A673 (cell line): Measurements from ENCODE around the gene LRRC8D. TPM values are rescaled to one million over a fixed set of nuclear protein-coding genes. Genes with fewer than 3 reads are reported as not detected.

Experiments used
- BruUV-seq: library from RNA; stranded (reverse); fragments of 400-500 nt; replicated peaks from 2 replicates; lab custom pipeline; 2021; lab: Mats Ljungman, UMichigan
- CTCF ChIA-PET: fragments of 300-600 bp; sonication (Branson Sonifier 250); formaldehyde crosslinking; loops from one replicate; lab custom pipeline; 2022; ENCODE audit warnings: antibody characterized with exemption; lab: Charles Lee
- POLR2A ChIA-PET: fragments of 300-600 bp; sonication (Branson Sonifier 250); formaldehyde crosslinking; loops from one replicate; lab custom pipeline; 2022; ENCODE audit warnings: antibody characterized with exemption; ENCODE audit not compliant: low non-redundant PET; lab: Charles Lee
- DNase-seq: peaks from one replicate; pipeline ENCODE4 v3.0.0-alpha.2; 2015; ENCODE audit warnings: low spot score
- H3K27ac ChIP-seq: fragments of 200-600 bp; sonication (generic); 2 replicates; pipeline ENCODE4 v1.5.1; 2016; ENCODE audit warnings: mixed run types, low read depth, mild to moderate bottlenecking, mixed read lengths, antibody characterized with exemption, low read length; ENCODE audit not compliant: poor library complexity, severe bottlenecking
- H3K27me3 ChIP-seq: fragments of 200-600 bp; sonication (generic); replicated peaks from 2 replicates; pipeline ENCODE4 v1.6.1; 2017; ENCODE audit warnings: mixed run types, low read depth, mild to moderate bottlenecking, mixed read lengths, antibody characterized with exemption, low read length; ENCODE audit not compliant: insufficient read depth, poor library complexity
- H3K36me3 ChIP-seq: fragments of 200-600 bp; sonication (generic); 2 replicates; pipeline ENCODE4 v1.6.1; 2016; ENCODE audit warnings: mixed run types, mild to moderate bottlenecking, mixed read lengths, antibody characterized with exemption, low read length; ENCODE audit not compliant: insufficient read depth, poor library complexity, severe bottlenecking
- H3K4me1 ChIP-seq: fragments of 200-600 bp; sonication (generic); 2 replicates; pipeline ENCODE4 v1.6.1; 2017; ENCODE audit warnings: mixed run types, mild to moderate bottlenecking, mixed read lengths, antibody characterized with exemption, low read length; ENCODE audit not compliant: insufficient read depth, poor library complexity, severe bottlenecking
- H3K4me3 ChIP-seq: fragments of 200-600 bp; sonication (generic); 2 replicates; pipeline ENCODE4 v1.5.1; 2016; ENCODE audit warnings: low read depth, mixed run types, mild to moderate bottlenecking, mixed read lengths, low read length; ENCODE audit not compliant: poor library complexity, severe bottlenecking
- H3K9me3 ChIP-seq: fragments of 200-600 bp; sonication (generic); 2 replicates; pipeline ENCODE4 v1.6.1; 2016; ENCODE audit warnings: mixed run types, low read depth, mild to moderate bottlenecking, mixed read lengths, antibody characterized with exemption, low read length; ENCODE audit not compliant: poor library complexity, severe bottlenecking
- CTCF ChIP-seq: fragments of 300-800, 200-600 bp; sonication (generic); conservative IDR thresholded peaks from 2 replicates; pipeline ENCODE4 v1.5.1; 2017; ENCODE audit warnings: low read depth, mild to moderate bottlenecking, antibody characterized with exemption, low read length, moderate library complexity, mixed read lengths
- EZH2 ChIP-seq: fragments of 200-600 bp; sonication (generic); IDR thresholded peaks from 2 replicates; pipeline ENCODE4 v1.6.1; 2017; ENCODE audit warnings: borderline replicate concordance, low read depth, mild to moderate bottlenecking, mixed read lengths, antibody characterized with exemption, low read length; ENCODE audit not compliant: poor library complexity, severe bottlenecking
- intact Hi-C: fragments of 100-400 bp; cut with micrococcal nuclease; formaldehyde crosslinking; loops from one replicate; pipeline ENCODE4 v1.10.0; 2022; ENCODE audit not compliant: unreplicated experiment
- total RNA-seq: library from RNA; stranded (reverse); gene quantifications from 2 replicates; pipeline ENCODE4 v1.2.3, GENCODE V29; 2021

LRRC8D gene
- total RNA-seq, 1 experiment from 2014 or later, result 59.4 TPM

GRCh38 chr1:89882348-89883029 is 61.7 kb downstream of the LRRC8D start:
- Histone ChIP-seq H3K4me3 (no peak overlapping the region), H3K9me3 (peaks cover 16% of the 10 kb centered on the region), H3K36me3 (peaks cover 18% of the 10 kb centered on the region), H3K4me1 (peaks cover 75% of the 10 kb centered on the region), H3K27ac (peak overlapping the region; percentile 70), H3K27me3 (no peaks in the 10 kb centered on the region)
- TF ChIP-seq CTCF (no peak), EZH2 (no peak)
- ChIA-PET POLR2A (no interaction called here), CTCF (no interaction called here)
- no TSS peak for BruUV-seq
- DNase-seq, result no peak
- intact Hi-C loops, result no loop called here

GRCh38 chr1:89883030-89883379 is 62.2 kb downstream of the LRRC8D start:
- Histone ChIP-seq H3K27me3 (no peaks in the 10 kb centered on the region), H3K4me3 (no peak overlapping the region), H3K27ac (peak overlapping the region; percentile 70), H3K4me1 (peaks cover 75% of the 10 kb centered on the region), H3K36me3 (peaks cover 18% of the 10 kb centered on the region), H3K9me3 (peaks cover 16% of the 10 kb centered on the region)
- intact Hi-C loops, result no loop called here
- CTCF ChIA-PET, result no interaction called here
- POLR2A ChIA-PET, result no interaction called here
- DNase-seq, result no peak
- TF ChIP-seq CTCF, result no peak
- TF ChIP-seq EZH2, result no peak
- BruUV-seq, result no TSS peak

GRCh38 chr1:89884718-89885596 is 64.1 kb downstream of the LRRC8D start:
- no TSS peak for BruUV-seq
- no peaks in the 10 kb centered on the region for H3K27me3 ChIP-seq
- peak; percentile 62 for DNase-seq
- intact Hi-C loops, result no loop called here
- H3K4me3 ChIP-seq, result no peak overlapping the region
- TF ChIP-seq CTCF (no peak), EZH2 (no peak)
- peaks cover 69% of the 10 kb centered on the region for H3K4me1 ChIP-seq
- CTCF ChIA-PET, result interaction anchor here (0.8 kb wide), 1 partner anchor 42 kb away, joined by 3 read pairs; no protein-coding TSS in a partner anchor
- POLR2A ChIA-PET, result no interaction called here
- peak overlapping the region; percentile 70 for H3K27ac ChIP-seq
- peaks cover 18% of the 10 kb centered on the region for H3K36me3 ChIP-seq
- H3K9me3 ChIP-seq, result peaks cover 16% of the 10 kb centered on the region
